Measurements from ENCODE around the gene AUTS2. TPM values are rescaled to one million over a fixed set of nuclear protein-coding genes. Genes with fewer than 3 reads are reported as not detected.

Gene AUTS2
- polyA plus RNA-seq, 1 donor (not counting 4 experiments of a cell fraction or from before 2014, with no cell fraction given) = 4.7 TPM

DNA sequence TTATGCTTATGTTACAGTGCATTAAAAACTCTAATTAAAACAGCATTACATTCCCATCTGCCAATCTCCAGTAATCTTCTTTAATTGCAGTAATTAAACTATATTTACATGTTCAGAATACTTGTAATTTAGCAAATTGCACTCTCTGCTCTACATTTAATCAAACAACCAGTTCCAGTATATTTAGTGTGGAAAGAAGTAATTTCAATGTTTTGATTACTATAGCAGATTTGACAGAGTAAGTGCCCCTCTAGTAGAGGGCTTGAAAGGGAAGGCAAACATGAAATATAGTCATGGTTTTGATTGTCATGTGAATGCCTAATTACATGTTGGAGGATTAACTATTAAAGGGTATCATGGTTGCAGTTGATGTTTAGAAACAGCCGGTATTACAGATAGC lies 739.7 kb downstream of the AUTS2 start:
- Histone ChIP-seq H2AFZ (ENCODE audit: control insufficient read depth, low read length) (no peak overlapping the region), H3K4me3 (ENCODE audit: control insufficient read depth in 2 of 3, extremely low read depth in 1 of 3, insufficient read depth in 2 of 3, low read depth in 1 of 3, low read length in 3 of 3) (no peak overlapping the region), H3K36me3 (ENCODE audit: control insufficient read depth in 2 of 2, extremely low read depth in 1 of 2, insufficient read depth in 2 of 2, low read length in 2 of 2) (no peaks in the 10 kb centered on the region), H3K4me2 (ENCODE audit: control insufficient read depth, extremely low read depth, insufficient read depth, low read depth, low read length) (no peak overlapping the region), H3K9ac (ENCODE audit: control insufficient read depth, extremely low read depth, insufficient read depth, low read length) (no peak overlapping the region), H3K9me3 (ENCODE audit: control insufficient read depth, low read depth, low read length) (no peaks in the 10 kb centered on the region), H3K9me1 (ENCODE audit: control insufficient read depth, extremely low read depth, insufficient read depth, low read length) (no peaks in the 10 kb centered on the region), H3K79me2 (ENCODE audit: control insufficient read depth, insufficient read depth, low read length) (no peaks in the 10 kb centered on the region), H3K4me1 (ENCODE audit: control insufficient read depth, extremely low read depth, insufficient read depth, low read length) (no peaks in the 10 kb centered on the region), H3K27me3 (ENCODE audit: control insufficient read depth, extremely low read depth, insufficient read depth, low read length) (no peaks in the 10 kb centered on the region), H4K20me1 (ENCODE audit: control insufficient read depth, extremely low read depth, insufficient read depth, low read length) (no peaks in the 10 kb centered on the region), H3K27ac (ENCODE audit: control insufficient read depth, insufficient read depth, low read length) (no peak overlapping the region)
- TF ChIP-seq, protein P1, sequence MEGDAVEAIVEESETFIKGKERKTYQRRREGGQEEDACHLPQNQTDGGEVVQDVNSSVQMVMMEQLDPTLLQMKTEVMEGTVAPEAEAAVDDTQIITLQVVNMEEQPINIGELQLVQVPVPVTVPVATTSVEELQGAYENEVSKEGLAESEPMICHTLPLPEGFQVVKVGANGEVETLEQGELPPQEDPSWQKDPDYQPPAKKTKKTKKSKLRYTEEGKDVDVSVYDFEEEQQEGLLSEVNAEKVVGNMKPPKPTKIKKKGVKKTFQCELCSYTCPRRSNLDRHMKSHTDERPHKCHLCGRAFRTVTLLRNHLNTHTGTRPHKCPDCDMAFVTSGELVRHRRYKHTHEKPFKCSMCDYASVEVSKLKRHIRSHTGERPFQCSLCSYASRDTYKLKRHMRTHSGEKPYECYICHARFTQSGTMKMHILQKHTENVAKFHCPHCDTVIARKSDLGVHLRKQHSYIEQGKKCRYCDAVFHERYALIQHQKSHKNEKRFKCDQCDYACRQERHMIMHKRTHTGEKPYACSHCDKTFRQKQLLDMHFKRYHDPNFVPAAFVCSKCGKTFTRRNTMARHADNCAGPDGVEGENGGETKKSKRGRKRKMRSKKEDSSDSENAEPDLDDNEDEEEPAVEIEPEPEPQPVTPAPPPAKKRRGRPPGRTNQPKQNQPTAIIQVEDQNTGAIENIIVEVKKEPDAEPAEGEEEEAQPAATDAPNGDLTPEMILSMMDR (optimal IDR thresholded peaks at IDR 0.05 in 1 of 3, IDR thresholded peaks at IDR 0.05 in 1 of 3, conservative IDR thresholded peaks at IDR 0.05 in 1 of 3; ENCODE audit: extremely low read depth in 1 of 3, insufficient read depth in 2 of 3, low read length in 3 of 3) = no peak
- no peak for TF ChIP-seq EZH2 (IDR thresholded peaks at IDR 0.05; ENCODE audit: low read length)
- DNase-seq (ENCODE audit: low read depth, low spot score) (no peak), FAIRE-seq (no peak)
- dilution Hi-C loops (cut with MboI; ENCODE audit: extremely low pct_ligation_motif_present, low sequenced_read_pairs) = no loop called here

DNA sequence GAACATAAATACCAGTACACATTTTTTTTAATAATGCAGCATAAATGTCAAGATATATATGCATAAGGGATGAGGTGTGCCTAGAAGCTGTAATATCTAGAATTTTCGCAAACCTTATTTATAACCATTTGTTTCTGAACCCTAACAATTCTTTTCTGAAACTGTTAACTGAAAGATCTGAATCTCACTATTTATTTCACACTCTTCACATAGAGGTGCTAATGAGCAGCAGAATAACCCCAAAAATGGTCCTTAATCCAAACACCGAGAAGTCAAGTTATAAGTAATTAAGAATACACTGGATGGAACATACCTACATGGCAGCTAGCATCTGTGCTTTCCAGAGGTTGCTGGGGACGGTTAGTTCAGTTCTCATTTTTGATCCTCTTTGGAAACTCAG lies 742.0 kb downstream of the AUTS2 start:
- DNase-seq (ENCODE audit: low read depth, low spot score) (no peak), FAIRE-seq (no peak)
- H3K4me2 ChIP-seq (ENCODE audit: control insufficient read depth, extremely low read depth, insufficient read depth, low read depth, low read length) = no peak overlapping the region
- H3K27ac ChIP-seq (ENCODE audit: control insufficient read depth, insufficient read depth, low read length) = no peak overlapping the region
- H3K9me3 ChIP-seq (ENCODE audit: control insufficient read depth, low read depth, low read length) = no peaks in the 10 kb centered on the region
- no peaks in the 10 kb centered on the region for H3K9me1 ChIP-seq (ENCODE audit: control insufficient read depth, extremely low read depth, insufficient read depth, low read length)
- no peak overlapping the region for H3K9ac ChIP-seq (ENCODE audit: control insufficient read depth, extremely low read depth, insufficient read depth, low read length)
- no peak overlapping the region for H2AFZ ChIP-seq (ENCODE audit: control insufficient read depth, low read length)
- no peaks in the 10 kb centered on the region for H3K36me3 ChIP-seq (ENCODE audit: control insufficient read depth in 2 of 2, extremely low read depth in 1 of 2, insufficient read depth in 2 of 2, low read length in 2 of 2)
- dilution Hi-C loops (cut with MboI; ENCODE audit: extremely low pct_ligation_motif_present, low sequenced_read_pairs) = no loop called here
- no peak for TF ChIP-seq EZH2 (IDR thresholded peaks at IDR 0.05; ENCODE audit: low read length)
- no peaks in the 10 kb centered on the region for H3K27me3 ChIP-seq (ENCODE audit: control insufficient read depth, extremely low read depth, insufficient read depth, low read length)
- H3K79me2 ChIP-seq (ENCODE audit: control insufficient read depth, insufficient read depth, low read length) = no peaks in the 10 kb centered on the region
- H3K4me1 ChIP-seq (ENCODE audit: control insufficient read depth, extremely low read depth, insufficient read depth, low read length) = no peaks in the 10 kb centered on the region
- no peaks in the 10 kb centered on the region for H4K20me1 ChIP-seq (ENCODE audit: control insufficient read depth, extremely low read depth, insufficient read depth, low read length)
- no peak overlapping the region for H3K4me3 ChIP-seq (ENCODE audit: control insufficient read depth in 2 of 3, extremely low read depth in 1 of 3, insufficient read depth in 2 of 3, low read depth in 1 of 3, low read length in 3 of 3)

DNA sequence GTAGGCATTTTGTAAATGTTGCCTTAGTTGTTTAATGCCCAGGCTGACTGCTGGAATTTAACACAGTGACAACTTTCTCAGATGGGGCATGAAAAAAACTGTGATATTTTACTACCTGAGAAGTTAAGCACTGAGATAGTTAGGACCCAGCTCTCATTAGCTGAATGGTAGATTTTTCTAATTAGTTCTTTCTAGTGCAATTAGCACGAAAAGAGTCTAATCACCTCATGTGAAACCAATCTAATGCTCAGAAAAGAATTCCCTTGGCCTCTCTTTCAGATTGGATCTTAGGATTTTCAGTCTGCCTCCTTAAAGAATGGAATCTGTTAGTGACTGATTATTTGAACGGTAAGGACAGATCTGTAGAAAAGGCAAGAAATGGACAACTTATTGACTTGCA lies 743.2 kb downstream of the AUTS2 start:
- H3K9me1 ChIP-seq (ENCODE audit: control insufficient read depth, extremely low read depth, insufficient read depth, low read length) = no peaks in the 10 kb centered on the region
- H3K36me3 ChIP-seq (ENCODE audit: control insufficient read depth in 2 of 2, extremely low read depth in 1 of 2, insufficient read depth in 2 of 2, low read length in 2 of 2) = no peaks in the 10 kb centered on the region
- H3K27me3 ChIP-seq (ENCODE audit: control insufficient read depth, extremely low read depth, insufficient read depth, low read length) = no peaks in the 10 kb centered on the region
- FAIRE-seq (no peak), DNase-seq (ENCODE audit: low read depth, low spot score) (no peak)
- no peak overlapping the region for H3K9ac ChIP-seq (ENCODE audit: control insufficient read depth, extremely low read depth, insufficient read depth, low read length)
- TF ChIP-seq, protein P1 (optimal IDR thresholded peaks at IDR 0.05 in 1 of 3, IDR thresholded peaks at IDR 0.05 in 1 of 3, conservative IDR thresholded peaks at IDR 0.05 in 1 of 3; ENCODE audit: extremely low read depth in 1 of 3, insufficient read depth in 2 of 3, low read length in 3 of 3) = no peak
- no peak for TF ChIP-seq EZH2 (IDR thresholded peaks at IDR 0.05; ENCODE audit: low read length)
- H3K79me2 ChIP-seq (ENCODE audit: control insufficient read depth, insufficient read depth, low read length) = no peaks in the 10 kb centered on the region
- H3K4me2 ChIP-seq (ENCODE audit: control insufficient read depth, extremely low read depth, insufficient read depth, low read depth, low read length) = no peak overlapping the region
- no peak overlapping the region for H2AFZ ChIP-seq (ENCODE audit: control insufficient read depth, low read length)
- H3K27ac ChIP-seq (ENCODE audit: control insufficient read depth, insufficient read depth, low read length) = no peak overlapping the region
- H3K4me3 ChIP-seq (ENCODE audit: control insufficient read depth in 2 of 3, extremely low read depth in 1 of 3, insufficient read depth in 2 of 3, low read depth in 1 of 3, low read length in 3 of 3) = no peak overlapping the region
- no peaks in the 10 kb centered on the region for H3K9me3 ChIP-seq (ENCODE audit: control insufficient read depth, low read depth, low read length)
- dilution Hi-C loops (cut with MboI; ENCODE audit: extremely low pct_ligation_motif_present, low sequenced_read_pairs) = no loop called here
- no peaks in the 10 kb centered on the region for H4K20me1 ChIP-seq (ENCODE audit: control insufficient read depth, extremely low read depth, insufficient read depth, low read length)
- no peaks in the 10 kb centered on the region for H3K4me1 ChIP-seq (ENCODE audit: control insufficient read depth, extremely low read depth, insufficient read depth, low read length)
